Measurements from ENCODE around the gene TTN.

GRCh38 chr2:178824181-178824580 is 17.0 kb upstream of the TTN start:
- TF ChIP-seq, protein P1, sequence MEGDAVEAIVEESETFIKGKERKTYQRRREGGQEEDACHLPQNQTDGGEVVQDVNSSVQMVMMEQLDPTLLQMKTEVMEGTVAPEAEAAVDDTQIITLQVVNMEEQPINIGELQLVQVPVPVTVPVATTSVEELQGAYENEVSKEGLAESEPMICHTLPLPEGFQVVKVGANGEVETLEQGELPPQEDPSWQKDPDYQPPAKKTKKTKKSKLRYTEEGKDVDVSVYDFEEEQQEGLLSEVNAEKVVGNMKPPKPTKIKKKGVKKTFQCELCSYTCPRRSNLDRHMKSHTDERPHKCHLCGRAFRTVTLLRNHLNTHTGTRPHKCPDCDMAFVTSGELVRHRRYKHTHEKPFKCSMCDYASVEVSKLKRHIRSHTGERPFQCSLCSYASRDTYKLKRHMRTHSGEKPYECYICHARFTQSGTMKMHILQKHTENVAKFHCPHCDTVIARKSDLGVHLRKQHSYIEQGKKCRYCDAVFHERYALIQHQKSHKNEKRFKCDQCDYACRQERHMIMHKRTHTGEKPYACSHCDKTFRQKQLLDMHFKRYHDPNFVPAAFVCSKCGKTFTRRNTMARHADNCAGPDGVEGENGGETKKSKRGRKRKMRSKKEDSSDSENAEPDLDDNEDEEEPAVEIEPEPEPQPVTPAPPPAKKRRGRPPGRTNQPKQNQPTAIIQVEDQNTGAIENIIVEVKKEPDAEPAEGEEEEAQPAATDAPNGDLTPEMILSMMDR (conservative IDR thresholded peaks at IDR 0.05; ENCODE audit: low read length) = no peak
- no peak for TF ChIP-seq EZH2phosphoT487 (IDR thresholded peaks at IDR 0.05; ENCODE audit: borderline replicate concordance)
